Measurements from ENCODE around the gene C17orf114.

GRCh38 chr17:4790705-4791088 is 11.4 kb downstream of the C17orf114 start:
- TF ChIP-seq CTCF (conservative IDR thresholded peaks at IDR 0.05; ENCODE audit: low read depth, low read length) (no peak), FOS (IDR thresholded peaks at IDR 0.05; ENCODE audit: low read depth, low read length) (0 out of 2 replicates have a peak, but pooled peaks have one; percentile 1), SMC3 (IDR thresholded peaks at IDR 0.05; ENCODE audit: low read depth, low read length) (no peak), RFX5 (IDR thresholded peaks at IDR 0.05; ENCODE audit: low read depth, low read length) (no peak), CEBPB (IDR thresholded peaks at IDR 0.05; ENCODE audit: low read depth, low read length) (no peak), POLR2A (IDR thresholded peaks at IDR 0.05; ENCODE audit: low read depth, low read length) (no peak), USF2 (IDR thresholded peaks at IDR 0.05; ENCODE audit: low read depth, low read length) (no peak), RAD21 (IDR thresholded peaks at IDR 0.05; ENCODE audit: low read length) (no peak), RCOR1 (IDR thresholded peaks at IDR 0.05; ENCODE audit: insufficient replicate concordance, low read length) (no peak), CHD1 (IDR thresholded peaks at IDR 0.05; ENCODE audit: low read depth, low read length) (no peak), MXI1 (IDR thresholded peaks at IDR 0.05; ENCODE audit: borderline replicate concordance, low read depth, low read length) (no peak)
